ENCODE results near the gene RAB7A. TPM values are rescaled to one million over a fixed set of nuclear protein-coding genes. Genes with fewer than 3 reads are reported as not detected.

Gene RAB7A
- total and polyA plus RNA-seq, 10 of the 15 experiments (the other 5 are each of a cell fraction or from before 2014, with no cell fraction given) = 40.3 to 212 (median 160) TPM

DNA sequence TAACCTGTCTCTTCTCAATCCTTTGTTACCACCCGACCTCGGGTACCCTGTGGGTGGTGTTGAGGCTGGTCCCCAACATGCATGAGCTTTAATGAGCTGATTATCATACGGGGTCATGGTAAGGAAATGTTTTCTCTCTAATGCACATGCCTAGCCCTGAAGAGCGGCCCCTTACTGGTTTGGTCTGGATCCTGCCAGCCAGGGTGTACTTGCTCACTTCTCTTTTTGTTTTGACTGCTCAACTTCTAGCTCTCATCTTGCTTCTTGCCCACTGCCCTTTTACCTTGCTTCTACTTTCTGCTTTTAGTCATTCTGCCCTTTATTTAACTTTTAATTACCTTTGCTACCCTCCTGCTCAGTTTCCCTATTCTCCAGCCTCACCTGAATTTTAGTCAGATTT is 109.1 kb downstream of the RAB7A start:
- ChIA-PET SMC1A (ENCODE audit: uncharacterized antibody, unreplicated experiment) (no interaction called here), CTCF (no interaction called here), RAD21 (ENCODE audit: unreplicated experiment) (no interaction called here), POLR2A (no interaction called here)
- intact Hi-C loops (cut with micrococcal nuclease; ENCODE audit: unreplicated experiment) (no loop called here), in situ Hi-C loops (cut with MboI) (no loop called here)
- no peak overlapping the region for H2AFZ ChIP-seq (ENCODE audit: control insufficient read depth, low read depth, low read length)
- no peaks in the 10 kb centered on the region for H3K4me1 ChIP-seq (ENCODE audit: control insufficient read depth, insufficient read depth, low read length)
- H3K79me2 ChIP-seq (ENCODE audit: control insufficient read depth, insufficient read depth, low read length) = no peaks in the 10 kb centered on the region
- TF ChIP-seq, protein P1, sequence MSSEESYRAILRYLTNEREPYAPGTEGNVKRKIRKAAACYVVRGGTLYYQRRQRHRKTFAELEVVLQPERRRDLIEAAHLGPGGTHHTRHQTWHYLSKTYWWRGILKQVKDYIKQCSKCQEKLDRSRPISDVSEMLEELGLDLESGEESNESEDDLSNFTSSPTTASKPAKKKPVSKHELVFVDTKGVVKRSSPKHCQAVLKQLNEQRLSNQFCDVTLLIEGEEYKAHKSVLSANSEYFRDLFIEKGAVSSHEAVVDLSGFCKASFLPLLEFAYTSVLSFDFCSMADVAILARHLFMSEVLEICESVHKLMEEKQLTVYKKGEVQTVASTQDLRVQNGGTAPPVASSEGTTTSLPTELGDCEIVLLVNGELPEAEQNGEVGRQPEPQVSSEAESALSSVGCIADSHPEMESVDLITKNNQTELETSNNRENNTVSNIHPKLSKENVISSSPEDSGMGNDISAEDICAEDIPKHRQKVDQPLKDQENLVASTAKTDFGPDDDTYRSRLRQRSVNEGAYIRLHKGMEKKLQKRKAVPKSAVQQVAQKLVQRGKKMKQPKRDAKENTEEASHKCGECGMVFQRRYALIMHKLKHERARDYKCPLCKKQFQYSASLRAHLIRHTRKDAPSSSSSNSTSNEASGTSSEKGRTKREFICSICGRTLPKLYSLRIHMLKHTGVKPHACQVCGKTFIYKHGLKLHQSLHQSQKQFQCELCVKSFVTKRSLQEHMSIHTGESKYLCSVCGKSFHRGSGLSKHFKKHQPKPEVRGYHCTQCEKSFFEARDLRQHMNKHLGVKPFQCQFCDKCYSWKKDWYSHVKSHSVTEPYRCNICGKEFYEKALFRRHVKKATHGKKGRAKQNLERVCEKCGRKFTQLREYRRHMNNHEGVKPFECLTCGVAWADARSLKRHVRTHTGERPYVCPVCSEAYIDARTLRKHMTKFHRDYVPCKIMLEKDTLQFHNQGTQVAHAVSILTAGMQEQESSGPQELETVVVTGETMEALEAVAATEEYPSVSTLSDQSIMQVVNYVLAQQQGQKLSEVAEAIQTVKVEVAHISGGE (CRISPR knock-in tag; IDR thresholded peaks at IDR 0.05) = no peak
- TF ChIP-seq SUPT20H (IDR thresholded peaks at IDR 0.05; ENCODE audit: borderline replicate concordance, control insufficient read depth, low read depth, low read length) (no peak), TAF1 (IDR thresholded peaks at IDR 0.05; ENCODE audit: borderline replicate concordance, low read depth, low read length) (no peak), NFXL1 (IDR thresholded peaks at IDR 0.05; ENCODE audit: borderline replicate concordance) (no peak), NBN (IDR thresholded peaks at IDR 0.05) (no peak), TARDBP (IDR thresholded peaks at IDR 0.05; ENCODE audit: borderline replicate concordance) (no peak), PAX8 (IDR thresholded peaks at IDR 0.05) (no peak), EED (IDR thresholded peaks at IDR 0.05; ENCODE audit: low read depth) (no peak), MXI1 (IDR thresholded peaks at IDR 0.05; ENCODE audit: low read depth, low read length) (no peak), ESRRA (IDR thresholded peaks at IDR 0.05; ENCODE audit: low read length) (no peak)
- TF ChIP-seq, protein P2, sequence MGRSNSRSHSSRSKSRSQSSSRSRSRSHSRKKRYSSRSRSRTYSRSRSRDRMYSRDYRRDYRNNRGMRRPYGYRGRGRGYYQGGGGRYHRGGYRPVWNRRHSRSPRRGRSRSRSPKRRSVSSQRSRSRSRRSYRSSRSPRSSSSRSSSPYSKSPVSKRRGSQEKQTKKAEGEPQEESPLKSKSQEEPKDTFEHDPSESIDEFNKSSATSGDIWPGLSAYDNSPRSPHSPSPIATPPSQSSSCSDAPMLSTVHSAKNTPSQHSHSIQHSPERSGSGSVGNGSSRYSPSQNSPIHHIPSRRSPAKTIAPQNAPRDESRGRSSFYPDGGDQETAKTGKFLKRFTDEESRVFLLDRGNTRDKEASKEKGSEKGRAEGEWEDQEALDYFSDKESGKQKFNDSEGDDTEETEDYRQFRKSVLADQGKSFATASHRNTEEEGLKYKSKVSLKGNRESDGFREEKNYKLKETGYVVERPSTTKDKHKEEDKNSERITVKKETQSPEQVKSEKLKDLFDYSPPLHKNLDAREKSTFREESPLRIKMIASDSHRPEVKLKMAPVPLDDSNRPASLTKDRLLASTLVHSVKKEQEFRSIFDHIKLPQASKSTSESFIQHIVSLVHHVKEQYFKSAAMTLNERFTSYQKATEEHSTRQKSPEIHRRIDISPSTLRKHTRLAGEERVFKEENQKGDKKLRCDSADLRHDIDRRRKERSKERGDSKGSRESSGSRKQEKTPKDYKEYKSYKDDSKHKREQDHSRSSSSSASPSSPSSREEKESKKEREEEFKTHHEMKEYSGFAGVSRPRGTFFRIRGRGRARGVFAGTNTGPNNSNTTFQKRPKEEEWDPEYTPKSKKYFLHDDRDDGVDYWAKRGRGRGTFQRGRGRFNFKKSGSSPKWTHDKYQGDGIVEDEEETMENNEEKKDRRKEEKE (IDR thresholded peaks at IDR 0.05) = no peak
- H3K27ac ChIP-seq (ENCODE audit: control insufficient read depth, insufficient read depth) = no peak overlapping the region
- no TSS peak for BruUV-seq (replicated peaks)
- H3K4me2 ChIP-seq (ENCODE audit: control insufficient read depth, insufficient read depth) = no peak overlapping the region
- no peaks in the 10 kb centered on the region for H3K36me3 ChIP-seq (ENCODE audit: control insufficient read depth in 2 of 2, insufficient read depth in 2 of 2, low read length in 1 of 2)
- no peak for FAIRE-seq
- no peak for ATAC-seq
- H3K27me3 ChIP-seq (replicated peaks in 1 of 2; ENCODE audit: control insufficient read depth in 2 of 2, insufficient read depth in 2 of 2, low read length in 1 of 2) = no peaks in the 10 kb centered on the region
- H4K20me1 ChIP-seq (ENCODE audit: control insufficient read depth, insufficient read depth) = no peaks in the 10 kb centered on the region
- no peaks in the 10 kb centered on the region for H3K9me3 ChIP-seq (replicated peaks; ENCODE audit: control insufficient read depth, insufficient read depth, low read length)
- H3K9ac ChIP-seq (ENCODE audit: control insufficient read depth, insufficient read depth, low read length) = no peak overlapping the region
- no peak for DNase-seq (ENCODE audit: low read depth, low spot score)
- WGBS (ENCODE audit: insufficient coverage, insufficient replicate concordance, low lambda C conversion rate, missing lambda C conversion rate) = 4% methylated on average over 4 of the region's 4 CpGs
- H3K4me3 ChIP-seq = no peak overlapping the region

Measured in GM12878 (cell line).